NCI-H82 treated with DMSO at 0.1 percent for 48 hours (cell line): Measurements from ENCODE around the gene DIP2C.
"Not testable (repeated sequence)": the region's sequence is repeated elsewhere in the genome, so short reads cannot be mapped to it uniquely, and the experiment has no call there.

Experiments used
- DNase-seq: peaks from one replicate; lab custom pipeline; 2025; ENCODE audit not compliant: unreplicated experiment; lab: John Stamatoyannopoulos, UW

Gene DIP2C

DNA sequence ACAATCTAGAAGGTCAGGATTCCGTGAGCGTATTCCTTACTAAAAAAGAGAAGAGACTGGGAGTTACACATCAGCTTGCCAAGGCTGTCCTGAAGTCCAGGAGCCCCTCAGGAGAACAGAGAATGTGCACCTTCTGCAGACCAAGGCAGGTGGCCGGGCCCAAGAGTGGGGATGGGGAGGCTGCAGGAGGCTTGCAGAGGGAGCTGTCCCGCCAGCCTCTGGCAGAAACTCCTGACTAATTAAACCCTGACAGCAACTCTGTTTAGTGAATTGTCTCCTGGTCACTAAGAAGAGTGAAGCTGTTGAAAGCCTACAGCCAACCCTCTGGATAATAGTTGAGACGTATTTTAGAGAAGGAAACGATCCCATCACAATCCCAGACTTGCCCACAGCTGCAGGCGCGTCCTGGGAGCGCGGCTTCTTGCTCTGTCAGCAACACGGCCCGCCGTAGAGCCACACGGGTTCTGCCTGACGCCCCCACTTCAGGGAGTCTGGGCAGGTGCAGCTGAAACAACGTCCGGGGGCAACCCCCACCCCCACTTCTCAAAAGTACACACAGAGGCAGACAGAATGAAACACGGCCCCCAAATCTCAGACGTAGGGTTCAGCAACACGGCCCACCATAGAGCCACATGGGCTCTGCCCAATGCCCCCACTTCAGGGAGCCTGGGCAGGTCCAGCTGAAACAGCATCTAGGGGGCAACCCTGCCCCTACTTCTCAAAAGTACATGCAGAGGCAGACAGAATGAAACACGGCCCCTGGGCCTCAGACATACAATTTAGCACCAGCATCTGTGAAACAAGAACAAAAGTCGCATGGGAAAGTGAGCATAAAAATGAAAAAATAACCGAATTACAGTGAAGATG, 45.2 kb downstream of the DIP2C start:
- DNase-seq: no peak

DNA sequence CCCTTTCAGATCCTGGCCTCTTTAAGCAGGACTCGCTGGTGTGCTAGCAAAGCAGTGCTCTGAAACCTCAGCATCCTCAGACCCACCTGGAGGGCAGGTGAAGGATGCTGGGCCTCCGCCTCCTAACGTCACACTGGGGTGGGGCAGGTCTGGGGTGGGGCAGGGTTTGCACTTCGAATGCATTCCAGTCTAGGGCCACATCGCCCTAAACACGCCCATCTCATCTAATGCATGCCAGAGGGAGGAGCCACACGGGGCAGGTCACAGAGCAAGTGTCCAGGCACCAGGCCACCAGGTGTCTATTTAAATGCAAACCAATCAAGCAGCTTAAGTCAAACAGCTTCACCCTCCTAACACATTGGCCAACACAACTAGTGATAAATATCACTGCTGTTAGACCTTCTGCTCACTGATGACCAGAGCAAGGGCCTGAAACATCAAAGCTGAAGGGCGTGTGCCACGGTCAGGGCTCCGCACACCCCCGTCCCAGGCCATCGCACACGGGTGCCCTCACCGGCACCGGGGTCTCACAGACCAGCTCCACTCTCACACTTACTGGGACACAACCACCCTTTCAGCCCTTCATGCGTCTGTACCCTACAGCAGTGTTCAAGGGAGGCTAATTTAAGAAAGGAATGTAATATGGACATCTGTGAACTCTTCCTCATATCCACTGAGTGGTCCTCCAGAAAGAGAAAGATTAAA, 47.1 kb downstream of the DIP2C start:
- no peak for DNase-seq

DNA sequence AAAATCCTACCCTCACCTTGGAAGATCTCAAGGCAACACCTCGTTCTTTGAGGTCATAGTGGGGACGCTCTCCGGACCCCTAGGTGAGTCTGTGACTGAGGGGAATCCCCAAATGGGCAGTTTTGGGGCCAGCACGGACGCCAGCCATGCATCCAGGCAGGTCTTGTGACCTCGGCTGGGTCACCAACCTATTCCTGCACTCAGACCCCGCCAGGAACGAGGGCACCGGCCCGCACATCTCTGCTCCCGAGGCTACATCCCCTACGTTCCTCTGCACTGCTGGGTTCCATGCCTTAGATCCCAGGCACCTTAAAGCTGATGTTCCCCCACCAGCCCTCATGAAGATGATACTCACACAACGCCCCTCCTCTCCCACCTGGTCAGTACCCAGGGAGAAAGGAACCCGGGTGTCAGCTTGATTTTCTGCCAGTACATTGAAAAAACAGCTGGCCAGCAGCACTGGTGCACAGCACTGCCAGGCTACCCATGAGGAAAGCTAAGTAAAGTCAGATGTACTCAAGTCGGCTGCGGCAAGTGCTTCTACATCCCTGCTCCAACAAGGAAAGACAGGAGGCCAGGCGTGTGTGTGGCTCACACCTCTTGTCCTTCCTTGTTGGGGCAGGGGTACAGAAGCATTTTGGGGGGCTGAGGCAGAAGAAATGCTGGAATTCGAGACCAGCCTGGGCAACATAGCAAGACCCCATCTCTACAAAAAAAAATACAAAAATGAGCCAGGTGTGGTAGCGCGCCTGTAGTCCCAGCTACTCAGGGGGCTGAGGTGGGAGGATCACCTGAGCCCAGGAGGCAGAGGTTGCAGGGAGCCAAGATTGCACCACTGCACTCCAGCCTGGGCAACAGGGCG, 48.1 kb downstream of the DIP2C start:
- DNase-seq: no peak

DNA sequence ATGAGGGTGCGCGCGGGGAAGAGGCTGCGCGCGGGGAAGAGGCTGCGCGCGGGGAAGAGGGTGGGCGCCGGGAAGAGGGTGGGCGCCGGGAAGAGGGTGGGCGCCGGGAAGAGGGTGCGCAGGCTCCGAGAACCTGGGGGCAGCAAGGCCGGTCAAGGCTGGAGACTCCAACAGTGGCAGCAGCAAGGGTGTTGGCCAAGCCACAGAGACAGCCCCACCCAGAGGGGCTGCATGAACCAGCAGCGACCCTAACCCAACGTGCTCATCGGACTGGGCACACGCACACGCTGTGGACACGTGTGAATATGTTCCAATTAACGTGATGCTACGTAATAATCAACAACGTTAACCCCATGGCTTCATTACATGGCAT, 48.8 kb downstream of the DIP2C start:
- DNase-seq: no peak

DNA sequence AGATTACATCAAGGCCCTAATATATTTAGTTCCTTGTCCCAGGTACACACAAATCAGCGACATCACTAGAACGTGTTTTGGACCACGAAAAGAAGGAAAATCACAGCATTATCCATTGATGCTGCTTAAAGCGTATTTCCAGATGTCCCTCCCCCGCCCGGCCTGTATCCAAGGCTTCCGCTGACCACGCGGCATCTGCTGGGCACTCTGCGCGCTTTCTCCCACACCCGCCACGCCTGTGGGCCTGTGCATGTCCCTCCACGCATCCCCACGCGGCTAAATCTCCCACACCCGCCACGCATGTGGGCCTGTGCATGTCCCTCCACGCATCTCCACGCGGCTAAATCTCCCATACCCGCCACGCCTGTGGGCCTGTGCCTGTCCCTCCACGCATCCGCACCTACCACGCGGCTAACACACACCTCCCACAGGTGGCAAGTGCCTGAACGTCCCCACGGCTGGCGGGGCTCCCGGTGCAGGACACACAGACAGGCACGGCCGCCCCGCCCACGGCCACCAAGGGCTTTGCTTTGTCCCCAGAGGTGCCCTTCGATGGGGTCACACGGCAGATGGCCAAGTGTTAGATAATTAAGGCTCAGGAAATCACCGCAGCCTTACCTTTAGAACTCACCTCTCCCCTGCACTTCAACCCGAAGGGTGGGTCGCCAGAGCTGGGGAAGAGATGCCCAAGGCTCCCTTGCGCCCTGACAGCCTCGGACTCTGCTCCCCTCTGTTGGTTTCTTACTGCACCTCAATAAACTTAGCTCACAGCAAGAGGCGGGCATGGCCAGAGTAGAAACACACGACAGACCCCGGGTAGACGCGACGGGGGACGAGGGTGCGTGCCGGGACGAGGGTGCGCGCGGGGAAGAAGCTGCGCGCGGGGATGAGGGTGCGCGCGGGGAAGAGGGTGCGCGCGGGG, 49.5 kb downstream of the DIP2C start:
- no peak for DNase-seq

DNA sequence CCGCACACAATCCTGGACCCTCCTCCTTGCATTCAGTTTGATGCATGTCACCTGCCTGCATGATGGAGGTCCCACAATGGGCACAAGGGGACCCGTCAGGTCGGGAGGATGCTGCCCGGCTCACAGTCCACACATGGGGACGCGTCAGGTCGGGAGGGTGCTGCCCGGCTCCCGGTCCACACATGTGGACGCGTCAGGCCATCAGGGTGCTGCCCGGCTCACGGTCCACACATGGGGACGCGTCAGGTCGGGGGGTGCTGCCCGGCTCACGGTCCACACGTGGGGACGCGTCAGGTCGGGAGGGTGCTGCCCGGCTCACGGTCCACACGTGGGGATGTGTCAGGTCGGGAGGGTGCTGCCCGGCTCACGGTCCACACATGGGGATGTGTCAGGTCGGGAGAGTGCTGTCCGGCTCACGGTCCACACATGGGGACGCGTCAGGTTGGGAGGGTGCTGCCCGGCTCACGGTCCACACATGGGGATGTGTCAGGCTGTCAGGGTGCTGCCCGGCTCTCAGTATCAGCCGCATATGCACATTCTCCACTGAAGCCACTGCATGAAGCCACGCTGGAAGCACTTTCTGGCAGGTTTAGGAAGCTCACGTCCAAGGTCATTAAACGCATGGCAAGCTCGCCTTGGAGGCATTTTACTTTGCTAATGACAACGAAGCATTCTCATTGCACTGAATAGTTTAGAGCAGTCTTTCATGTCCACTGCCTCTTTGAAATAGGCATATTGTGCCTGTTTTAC, 50.3 kb downstream of the DIP2C start:
- no peak for DNase-seq

DNA sequence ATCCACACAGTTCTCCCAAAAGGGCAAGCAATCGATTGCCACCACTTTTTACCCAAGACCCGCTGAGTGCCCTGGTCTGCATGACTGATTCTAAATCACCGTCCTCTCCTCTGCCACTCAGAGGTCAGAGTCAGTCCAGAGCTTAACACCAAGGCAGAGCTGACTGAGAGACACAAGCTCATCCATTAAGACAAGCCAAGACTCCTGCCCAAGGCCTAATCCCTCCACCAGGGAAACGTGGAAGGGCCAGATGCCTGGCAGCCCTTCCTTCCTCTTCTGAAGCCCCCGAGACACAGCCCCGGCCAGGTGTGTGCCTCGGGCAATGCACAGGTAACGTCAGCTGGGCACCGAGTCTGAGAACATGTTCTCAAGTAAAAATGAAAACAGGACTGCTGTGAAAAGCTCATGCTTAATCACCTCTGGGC, 51.7 kb downstream of the DIP2C start:
- no peak for DNase-seq

DNA sequence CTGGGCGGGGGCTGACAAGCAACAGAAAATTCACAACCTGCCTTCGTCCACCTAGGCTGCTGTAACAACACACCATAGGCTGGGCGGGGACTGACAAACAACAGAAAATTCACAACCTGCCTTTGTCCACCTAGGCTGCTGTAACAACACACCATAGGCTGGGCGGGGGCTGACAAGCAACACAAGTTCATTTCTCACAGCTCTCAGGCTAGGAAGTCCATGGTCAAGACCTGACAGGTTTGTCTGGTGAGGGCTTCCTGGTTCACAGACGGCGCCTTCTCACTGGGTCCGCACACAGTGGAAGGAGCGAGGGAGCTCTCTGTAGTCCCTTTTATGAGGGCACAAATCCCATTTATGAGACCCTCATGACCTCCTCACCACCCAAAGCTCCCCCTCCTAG, 52.2 kb downstream of the DIP2C start:
- DNase-seq: no peak

DNA sequence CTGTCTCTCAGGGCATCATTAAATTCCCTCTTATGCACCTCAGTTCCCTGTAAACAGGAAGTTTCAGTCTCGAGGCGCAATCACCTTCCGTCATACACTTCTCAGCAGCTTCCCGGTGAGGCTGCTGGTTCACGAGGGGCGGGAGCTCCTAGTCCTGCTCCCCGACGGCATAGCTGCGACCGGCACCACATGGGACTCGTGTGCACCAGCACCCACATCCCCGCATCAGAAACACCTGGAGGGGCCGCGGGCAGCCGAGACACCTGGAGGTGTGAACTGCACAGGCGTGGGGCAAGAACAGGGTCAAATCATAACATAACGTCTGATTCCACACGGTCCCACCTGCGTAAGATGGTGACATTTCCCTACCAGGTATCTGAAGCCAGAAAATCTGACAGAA, 52.7 kb downstream of the DIP2C start:
- DNase-seq: no peak

DNA sequence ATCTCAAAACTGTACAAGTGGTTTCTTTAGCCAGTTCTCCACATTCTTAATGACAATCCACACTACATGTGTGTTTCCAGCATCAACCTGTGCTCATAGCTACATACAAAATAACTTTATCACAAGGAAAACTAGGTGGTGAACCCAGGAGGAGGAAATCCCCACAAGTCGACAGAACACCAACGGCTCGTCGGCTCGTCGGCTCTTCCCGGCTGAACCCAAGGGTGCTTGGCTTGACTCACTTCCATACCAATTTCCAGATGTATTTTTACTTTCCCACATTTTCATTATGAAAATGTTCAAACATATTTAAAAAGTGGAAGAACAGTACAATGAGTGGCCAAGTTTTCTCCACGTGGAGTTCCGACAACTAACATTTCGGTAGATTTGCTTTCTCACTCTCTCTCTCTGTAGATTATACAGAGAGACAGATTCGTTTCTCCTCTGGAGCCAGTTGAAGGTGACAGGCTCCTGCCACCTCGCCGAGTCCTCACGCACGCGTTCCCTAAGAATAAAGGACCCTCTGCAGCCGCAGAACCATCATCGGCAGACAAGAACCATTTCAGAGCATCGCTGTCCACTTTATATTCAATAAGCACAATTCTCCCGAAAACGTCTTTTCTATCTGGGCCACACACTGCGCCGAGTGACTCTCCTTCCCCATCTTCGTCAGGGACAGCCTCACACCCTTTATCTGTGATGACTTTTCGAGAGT, 53.3 kb downstream of the DIP2C start:
- no peak for DNase-seq

DNA sequence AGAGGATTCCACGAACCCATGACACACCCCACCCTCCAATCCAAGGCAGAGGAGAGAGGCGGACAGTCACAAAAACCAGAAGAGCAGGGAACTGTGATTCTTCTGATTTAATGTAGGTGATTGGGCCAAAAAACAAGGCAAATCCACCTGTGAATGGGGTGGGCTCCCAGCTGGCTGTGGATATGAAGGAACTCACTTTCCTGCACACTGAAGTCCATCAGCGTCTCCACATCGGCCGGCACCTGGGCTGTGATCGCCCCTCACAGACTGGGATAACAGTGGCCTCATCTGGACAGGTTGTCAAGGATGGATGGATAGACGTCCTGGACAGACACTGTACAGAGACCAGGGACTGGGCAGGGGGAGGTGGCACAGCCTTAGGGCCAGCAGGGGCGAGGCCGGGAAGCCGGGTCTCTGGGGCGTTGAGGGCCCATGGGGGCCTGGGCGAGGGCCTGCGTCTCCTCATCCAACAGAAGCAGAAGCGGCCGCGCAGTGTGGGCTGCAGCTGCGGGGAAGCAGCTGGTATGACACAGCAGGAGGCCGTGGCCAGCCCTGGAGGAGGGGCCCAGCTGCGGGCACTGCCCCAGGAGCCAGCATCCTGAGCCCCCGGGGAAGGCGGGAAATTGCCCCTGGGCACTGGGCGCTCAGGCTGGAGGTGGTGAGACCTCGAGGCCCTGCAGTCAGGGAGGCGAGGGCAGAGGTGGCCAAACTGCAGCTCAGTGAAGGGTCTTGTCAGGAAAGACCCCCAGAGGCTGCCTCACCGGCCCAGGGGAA, 54.2 kb downstream of the DIP2C start:
- DNase-seq: no peak

DNA sequence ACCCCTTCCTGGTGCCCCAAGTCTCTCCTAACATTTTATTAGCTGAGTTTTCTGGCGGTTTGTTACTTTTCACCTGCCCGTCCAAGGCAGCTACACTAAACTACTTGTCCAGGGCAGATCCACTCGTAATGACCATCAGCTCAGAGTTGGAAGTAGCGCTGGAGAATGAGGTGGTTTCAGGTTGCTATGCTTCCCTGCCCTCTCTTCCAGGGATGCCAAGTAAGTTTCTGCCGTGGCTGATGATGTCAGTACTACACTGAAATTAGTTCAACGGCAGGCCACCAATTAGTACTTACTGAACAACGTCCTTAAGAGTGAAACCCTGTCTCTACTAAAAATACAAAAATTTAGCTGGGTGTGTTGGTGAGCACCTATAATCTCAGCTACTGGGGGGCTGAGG, 55.2 kb downstream of the DIP2C start:
- no peak for DNase-seq

DNA sequence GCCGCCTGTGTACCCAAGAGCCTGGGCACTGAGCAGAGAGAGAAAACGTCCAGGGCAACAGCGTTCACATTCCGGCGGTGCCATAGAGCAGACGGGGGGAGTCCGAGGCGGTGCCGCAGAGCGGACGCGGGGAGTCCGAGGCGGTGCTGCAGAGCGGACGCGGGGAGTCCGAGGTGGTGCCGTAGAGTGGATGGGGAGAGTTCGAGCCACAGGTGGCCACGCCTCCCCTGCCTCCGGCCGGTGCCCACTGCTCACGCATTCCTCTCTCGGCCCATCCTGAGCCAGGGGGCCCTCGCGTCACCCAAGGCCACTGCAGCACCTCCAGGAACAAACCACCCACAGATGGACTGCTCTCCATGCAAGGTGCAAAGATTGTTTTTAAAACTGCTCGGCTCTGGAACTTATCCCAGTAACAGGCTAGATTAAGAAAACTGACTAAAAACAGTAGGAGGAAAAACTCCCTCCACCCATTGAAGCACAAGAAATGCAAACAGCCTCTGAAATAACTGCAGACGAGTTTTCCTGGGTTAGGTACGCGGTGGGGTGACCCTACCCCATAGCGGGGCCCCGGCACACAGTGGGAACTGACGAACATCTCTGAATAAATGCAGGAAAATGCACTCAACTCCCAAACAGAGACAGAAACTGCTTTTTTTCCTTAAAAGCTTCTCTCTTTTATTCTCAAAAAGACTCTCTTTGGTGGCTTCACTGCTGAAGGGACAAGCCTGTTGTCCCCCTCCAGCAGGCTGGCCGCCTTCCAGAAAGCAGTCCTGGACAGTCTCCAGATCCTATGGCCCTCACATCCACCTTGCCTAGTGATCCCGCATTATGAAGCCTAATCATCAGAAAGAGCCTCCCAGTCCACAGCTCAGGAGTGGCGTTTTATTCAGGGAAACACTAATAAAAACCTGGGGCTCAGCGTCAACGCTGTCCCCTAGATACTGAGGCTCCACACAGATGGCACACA, 55.9 kb downstream of the DIP2C start:
- DNase-seq: no peak

DNA sequence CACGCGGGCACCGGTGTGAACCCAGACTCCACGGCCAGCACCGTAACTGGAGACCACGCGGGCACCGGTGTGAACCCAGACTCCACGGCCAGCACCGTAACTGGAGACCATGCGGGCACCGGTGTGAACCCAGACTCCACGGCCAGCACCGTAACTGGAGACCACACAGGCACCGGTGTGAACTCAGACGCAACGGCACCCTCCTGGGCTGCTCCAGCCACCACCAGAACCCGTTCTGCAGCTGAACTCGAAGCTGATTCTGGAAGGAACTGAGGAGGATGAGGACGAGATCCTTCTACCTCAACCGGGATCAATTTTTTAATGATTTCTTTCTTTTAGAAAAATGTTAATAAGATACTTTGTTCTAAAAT, 56.7 kb downstream of the DIP2C start:
- not testable (repeated sequence) for DNase-seq

DNA sequence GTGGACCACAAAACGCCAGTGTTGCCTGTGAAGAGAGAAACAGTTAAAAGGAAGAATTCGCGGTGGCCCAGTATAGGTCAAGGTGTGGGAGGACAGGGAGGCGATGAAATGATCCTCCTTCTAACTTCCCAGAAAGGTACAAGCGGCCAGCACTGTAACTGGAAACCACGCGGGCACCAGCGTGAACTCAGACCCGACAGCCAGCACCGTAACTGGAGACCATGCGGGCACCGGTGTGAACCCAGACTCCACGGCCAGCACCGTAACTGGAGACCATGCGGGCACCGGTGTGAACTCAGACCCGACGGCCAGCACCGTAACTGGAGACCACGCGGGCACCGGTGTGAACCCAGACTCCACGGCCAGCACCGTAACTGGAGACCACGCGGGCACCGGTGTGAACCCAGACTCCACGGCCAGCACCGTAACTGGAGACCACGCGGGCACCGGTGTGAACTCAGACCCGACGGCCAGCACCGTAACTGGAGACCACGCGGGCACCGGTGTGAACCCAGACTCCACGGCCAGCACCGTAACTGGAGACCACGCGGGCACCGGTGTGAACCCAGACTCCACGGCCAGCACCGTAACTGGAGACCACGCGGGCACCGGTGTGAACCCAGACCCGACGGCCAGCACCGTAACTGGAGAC, 57.2 kb downstream of the DIP2C start:
- not testable (repeated sequence) for DNase-seq

DNA sequence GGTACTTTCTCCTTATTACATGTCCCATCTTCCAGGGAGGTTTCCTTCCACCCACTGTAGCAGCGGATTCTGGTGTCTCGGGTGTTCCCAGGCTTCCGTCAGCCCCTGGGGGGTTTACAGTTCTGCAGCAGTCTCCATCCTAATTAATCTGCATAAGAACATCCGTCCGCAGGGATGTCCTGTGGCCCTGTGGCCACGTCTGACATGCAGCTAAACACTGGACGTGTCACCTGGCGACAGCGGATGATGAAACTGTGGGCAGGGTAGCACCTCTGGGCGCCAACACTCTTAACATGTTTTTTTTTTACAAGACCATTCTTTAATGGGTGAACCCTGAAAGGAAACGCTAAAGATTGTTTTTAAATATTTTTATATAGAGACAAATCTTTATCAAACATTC, 58.2 kb downstream of the DIP2C start:
- DNase-seq: no peak

DNA sequence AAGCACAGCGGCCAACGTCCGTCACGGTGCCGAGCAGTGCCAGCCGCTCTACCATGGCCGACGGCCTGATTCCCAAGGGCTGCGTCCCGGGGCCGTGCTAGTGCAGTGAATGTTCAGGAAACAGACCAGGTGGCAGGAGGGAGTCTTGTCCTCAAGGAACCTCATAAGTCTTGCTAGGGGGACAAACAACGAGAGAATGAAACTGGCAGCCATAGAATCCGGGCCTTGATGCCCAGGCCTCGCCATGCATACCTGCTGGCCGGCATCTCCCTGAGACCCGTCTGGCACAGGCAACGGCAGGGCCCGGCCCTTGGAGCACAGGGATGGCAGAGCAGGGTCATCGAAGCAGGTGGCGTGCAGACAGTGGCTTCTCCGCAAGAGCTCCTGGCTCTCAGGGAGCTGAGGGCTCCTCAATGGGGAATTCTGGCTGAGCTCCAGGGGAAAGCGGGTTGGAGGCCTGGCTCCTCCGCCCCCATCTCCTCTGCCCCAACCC, 58.8 kb downstream of the DIP2C start:
- no peak for DNase-seq
